GM10248 (cell line): ENCODE results near the gene ZNF777.

Experiments used
- CTCF ChIA-PET: fragments of 300-600 bp; sonication (Branson Sonifier 250); formaldehyde crosslinking; extraction: SDS; loops from one replicate; lab custom pipeline; 2021; ENCODE audit warnings: antibody characterized with exemption; lab: Yijun Ruan, JAX
- POLR2A ChIA-PET: fragments of 350-650 bp; sonication (Branson Sonifier 250); formaldehyde crosslinking; extraction: SDS; loops from one replicate; lab custom pipeline; 2020; ENCODE audit warnings: antibody characterized with exemption; lab: Yijun Ruan, JAX
- DNase-seq: peaks from one replicate; pipeline ENCODE4 v3.0.0; 2012; ENCODE audit errors: extremely low spot score
- CTCF ChIP-seq: IDR thresholded peaks from 2 replicates; pipeline ENCODE4 v1.5.1; 2012; ENCODE audit warnings: mild to moderate bottlenecking, low read depth; ENCODE audit errors: extremely low read depth, missing control alignments, control extremely low read depth

The ZNF777 gene

GRCh38 chr7:149473251-149473650 is 12.4 kb upstream of the ZNF777 start:
- POLR2A ChIA-PET, result no interaction called here
- CTCF ChIA-PET, result no interaction called here
- no peak for TF ChIP-seq CTCF
- DNase-seq, result no peak

DNA sequence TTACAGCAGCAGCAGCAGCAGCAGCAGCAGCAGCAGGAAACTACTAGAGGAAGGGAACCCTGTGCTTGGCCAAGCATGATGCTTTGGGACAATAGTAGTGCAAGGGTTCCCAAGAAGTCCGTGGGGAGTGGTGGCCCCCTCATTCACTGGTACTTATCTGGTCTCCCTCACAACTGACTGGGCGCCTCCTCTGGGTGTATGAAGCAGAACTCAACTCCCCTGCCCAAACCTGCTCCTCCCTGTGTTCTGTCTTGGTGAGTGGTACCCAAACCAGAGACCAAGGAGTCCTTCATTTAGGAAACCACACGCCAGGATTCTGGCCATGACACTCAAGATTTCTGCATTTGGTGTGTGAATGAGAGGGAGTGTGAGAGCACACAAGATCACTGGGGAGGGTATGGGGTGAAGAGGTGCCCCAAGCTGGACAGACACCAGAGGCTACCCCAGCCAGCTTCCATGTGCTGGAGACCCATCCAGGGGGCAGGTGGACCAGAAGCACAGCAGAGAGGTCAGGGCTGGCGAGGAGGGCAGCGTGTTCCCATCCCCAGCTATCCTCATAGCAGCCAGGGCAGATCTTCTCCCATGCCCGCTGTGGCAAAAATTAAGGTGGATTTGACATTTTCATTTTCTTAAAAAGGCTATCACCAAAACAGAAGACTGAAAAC is 10.6 kb upstream of the ZNF777 start:
- POLR2A ChIA-PET, result no interaction called here
- CTCF ChIA-PET, result no interaction called here
- no peak for TF ChIP-seq CTCF

DNA sequence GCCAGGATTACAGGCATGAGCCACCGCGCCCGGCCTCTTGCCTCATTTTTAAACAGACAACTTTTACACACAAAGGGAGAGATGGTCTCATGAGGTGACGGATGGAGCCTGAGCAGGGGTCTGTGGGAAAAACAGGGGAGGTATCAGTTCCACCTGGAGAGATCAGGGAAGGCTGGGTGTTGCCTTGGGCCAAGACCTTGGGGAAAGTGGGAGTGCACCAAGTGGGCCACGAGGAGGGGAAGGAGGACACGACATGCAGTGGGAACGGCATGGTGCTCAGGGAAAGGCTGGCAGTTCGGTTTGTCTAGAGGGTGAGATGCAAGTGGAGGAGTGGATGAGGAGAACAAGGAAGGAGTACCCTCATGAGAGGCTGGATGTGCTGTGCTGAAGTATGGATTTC is 8.9 kb upstream of the ZNF777 start:
- no peak for TF ChIP-seq CTCF
- CTCF ChIA-PET, result interaction anchor here (2.4 kb wide), 1 partner anchor 13 kb away, joined by 10 read pairs; no protein-coding TSS in a partner anchor
- POLR2A ChIA-PET, result no interaction called here
- no peak for DNase-seq

More for the DNA sequence above, 10.6 kb upstream of the ZNF777 start:
- no peak for DNase-seq

GRCh38 chr7:149468208-149468607 is 7.3 kb upstream of the ZNF777 start:
- POLR2A ChIA-PET, result no interaction called here
- no peak for TF ChIP-seq CTCF
- CTCF ChIA-PET, result interaction anchor here (2.4 kb wide), 1 partner anchor 15 kb away, joined by 10 read pairs; no protein-coding TSS in a partner anchor
- no peak for DNase-seq

GRCh38 chr7:149467321-149467859 is 6.5 kb upstream of the ZNF777 start:
- ChIA-PET CTCF (interaction anchor here (1.0 to 2.4 kb wide), 3 partner anchors 15 to 284 kb away, joined by 3 to 10 read pairs (median 3); no protein-coding TSS in a partner anchor), POLR2A (no interaction called here)
- TF ChIP-seq CTCF, result no peak
- no peak for DNase-seq

GRCh38 chr7:149466364-149466763 is 5.5 kb upstream of the ZNF777 start:
- TF ChIP-seq CTCF, result no peak
- CTCF ChIA-PET, result interaction anchor here (1.0 kb wide), 1 partner anchor 283 kb away, joined by 3 read pairs; no protein-coding TSS in a partner anchor
- no peak for DNase-seq
- POLR2A ChIA-PET, result no interaction called here
